Prostate gland (tissue), 2 donors: ENCODE results near the gene ARHGAP5.

Experiments used
- POLR2A ChIP-seq: fragments of 450-650 bp; IDR thresholded peaks from one replicate; pipeline ENCODE4 v1.6.1; 2016; ENCODE audit warnings: antibody characterized with exemption, mild to moderate bottlenecking
- POLR2AphosphoS5 ChIP-seq: sonication (generic); formaldehyde crosslinking; IDR thresholded peaks from one replicate; pipeline ENCODE4 v1.6.1; 2017; ENCODE audit warnings: antibody characterized with exemption
- TF ChIP-seq, protein P1 (sequence below), 4 experiments: fragments of 200-600 bp in 2 of 4; fragments of 450-650 bp in 2 of 4; sonication (generic) in 2 of 4; IDR thresholded peaks; 1 replicate in 3 of 4; 2 replicates in 1 of 4; pipeline ENCODE4 v1.5.1; 2016 to 2019; ENCODE audit warnings: antibody characterized with exemption in 4 of 4, mild to moderate bottlenecking in 2 of 4, moderate library complexity in 2 of 4

DNA sequence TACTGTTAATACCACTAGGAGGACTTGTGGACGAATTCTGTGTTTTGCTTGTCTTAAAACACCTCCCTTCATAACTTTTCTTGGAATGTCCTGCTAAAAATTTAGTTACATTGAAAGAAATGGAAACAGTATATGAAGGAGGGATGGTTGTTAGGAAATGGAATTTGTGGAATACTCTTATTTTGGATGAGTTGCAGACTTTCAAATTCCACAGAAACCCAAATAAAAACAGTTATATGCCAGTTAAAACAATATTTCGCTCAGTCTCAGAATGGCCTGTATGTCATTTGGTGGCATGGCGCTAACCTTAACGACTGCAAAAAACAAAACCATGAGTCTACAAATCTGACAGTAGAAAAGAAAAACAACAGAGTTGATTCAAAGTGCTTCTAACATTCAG is 12.2 kb upstream of the ARHGAP5 start:
- TF ChIP-seq, protein P1, sequence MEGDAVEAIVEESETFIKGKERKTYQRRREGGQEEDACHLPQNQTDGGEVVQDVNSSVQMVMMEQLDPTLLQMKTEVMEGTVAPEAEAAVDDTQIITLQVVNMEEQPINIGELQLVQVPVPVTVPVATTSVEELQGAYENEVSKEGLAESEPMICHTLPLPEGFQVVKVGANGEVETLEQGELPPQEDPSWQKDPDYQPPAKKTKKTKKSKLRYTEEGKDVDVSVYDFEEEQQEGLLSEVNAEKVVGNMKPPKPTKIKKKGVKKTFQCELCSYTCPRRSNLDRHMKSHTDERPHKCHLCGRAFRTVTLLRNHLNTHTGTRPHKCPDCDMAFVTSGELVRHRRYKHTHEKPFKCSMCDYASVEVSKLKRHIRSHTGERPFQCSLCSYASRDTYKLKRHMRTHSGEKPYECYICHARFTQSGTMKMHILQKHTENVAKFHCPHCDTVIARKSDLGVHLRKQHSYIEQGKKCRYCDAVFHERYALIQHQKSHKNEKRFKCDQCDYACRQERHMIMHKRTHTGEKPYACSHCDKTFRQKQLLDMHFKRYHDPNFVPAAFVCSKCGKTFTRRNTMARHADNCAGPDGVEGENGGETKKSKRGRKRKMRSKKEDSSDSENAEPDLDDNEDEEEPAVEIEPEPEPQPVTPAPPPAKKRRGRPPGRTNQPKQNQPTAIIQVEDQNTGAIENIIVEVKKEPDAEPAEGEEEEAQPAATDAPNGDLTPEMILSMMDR (IDR thresholded peaks at IDR 0.05), result no peak
- TF ChIP-seq POLR2A (no peak), POLR2AphosphoS5 (no peak)
